Measurements from ENCODE around the gene CLRN3. TPM values are rescaled to one million over a fixed set of nuclear protein-coding genes. Genes with fewer than 3 reads are reported as not detected.

CLRN3 gene
- total RNA-seq, 1 experiment from 2014 or later, result not detected

- DNase-seq (ENCODE audit: low spot score), result no peak
These were observed 17.9 kb downstream of the CLRN3 start for GRCh38 chr10:127874671-127875448.

GRCh38 chr10:127873901-127874470 is 18.8 kb downstream of the CLRN3 start:
- DNase-seq (ENCODE audit: low spot score), result no peak

GRCh38 chr10:127872871-127873600 is 19.7 kb downstream of the CLRN3 start:
- DNase-seq (ENCODE audit: low spot score), result no peak

- no peak for DNase-seq (ENCODE audit: low spot score)
These were observed 20.6 kb downstream of the CLRN3 start for GRCh38 chr10:127872011-127872761.

- no peak for DNase-seq (ENCODE audit: low spot score)
These were observed 21.1 kb downstream of the CLRN3 start for GRCh38 chr10:127871631-127872010.

- DNase-seq (ENCODE audit: low spot score), result no peak
These were observed 23.4 kb downstream of the CLRN3 start for GRCh38 chr10:127869329-127869728.

GRCh38 chr10:127867805-127868204 is 24.9 kb downstream of the CLRN3 start:
- DNase-seq (ENCODE audit: low spot score), result no peak

- no peak for DNase-seq (ENCODE audit: low spot score)
These were observed 26.3 kb downstream of the CLRN3 start for GRCh38 chr10:127866276-127867013.

- no peak for DNase-seq (ENCODE audit: low spot score)
These were observed 29.4 kb downstream of the CLRN3 start for GRCh38 chr10:127863231-127863825.

GRCh38 chr10:127860592-127860991 is 32.1 kb downstream of the CLRN3 start:
- no peak for DNase-seq (ENCODE audit: low spot score)

GRCh38 chr10:127855976-127856375 is 36.8 kb downstream of the CLRN3 start:
- DNase-seq (ENCODE audit: low spot score), result no peak

GRCh38 chr10:127855591-127855881 is 37.2 kb downstream of the CLRN3 start:
- no peak for DNase-seq (ENCODE audit: low spot score)

- no peak for DNase-seq (ENCODE audit: low spot score)
These were observed 37.8 kb downstream of the CLRN3 start for GRCh38 chr10:127854769-127855590.

GRCh38 chr10:127853868-127854768 is 38.6 kb downstream of the CLRN3 start:
- DNase-seq (ENCODE audit: low spot score), result peak; percentile 42

- DNase-seq (ENCODE audit: low spot score), result no peak
These were observed 40.3 kb downstream of the CLRN3 start for GRCh38 chr10:127852456-127852855.

GRCh38 chr10:127851661-127852194 is 41.0 kb downstream of the CLRN3 start:
- DNase-seq (ENCODE audit: low spot score), result no peak

GRCh38 chr10:127850944-127851343 is 41.8 kb downstream of the CLRN3 start:
- DNase-seq (ENCODE audit: low spot score), result no peak

- DNase-seq (ENCODE audit: low spot score), result no peak
These were observed 42.8 kb downstream of the CLRN3 start for GRCh38 chr10:127849921-127850320.

- no peak for DNase-seq (ENCODE audit: low spot score)
These were observed 43.5 kb downstream of the CLRN3 start for GRCh38 chr10:127849224-127849623.
